Measurements from ENCODE around the gene SLC39A2. TPM values are rescaled to one million over a fixed set of nuclear protein-coding genes. Genes with fewer than 3 reads are reported as not detected.

SLC39A2 gene
- polyA plus RNA-seq, 1 of the 3 experiments (the other 2 are of a cell fraction): not detected

GRCh38 chr14:20996521-20996920 lies 2.6 kb upstream of the SLC39A2 start (continued):
- TF ChIP-seq REST (IDR thresholded peaks at IDR 0.05; ENCODE audit: low read depth, low read length): no peak
- TF ChIP-seq TEAD4 (IDR thresholded peaks at IDR 0.05; ENCODE audit: borderline replicate concordance, insufficient read depth): no peak
- no peak for TF ChIP-seq MAX (IDR thresholded peaks at IDR 0.05; ENCODE audit: low read depth)
- no peak for TF ChIP-seq RXRA (IDR thresholded peaks at IDR 0.05; ENCODE audit: borderline replicate concordance, low read depth)
- no peak for TF ChIP-seq NFIC (IDR thresholded peaks at IDR 0.05; ENCODE audit: borderline replicate concordance)
- no peak for TF ChIP-seq JUND (IDR thresholded peaks at IDR 0.05)
- no peak for TF ChIP-seq YY1 (IDR thresholded peaks at IDR 0.05; ENCODE audit: low read depth)
- TF ChIP-seq TAF1 (IDR thresholded peaks at IDR 0.05; ENCODE audit: borderline replicate concordance, low read depth, low read length): no peak
- TF ChIP-seq FOXJ3 (CRISPR knock-in tag; IDR thresholded peaks at IDR 0.05): no peak

GRCh38 chr14:20997115-20997514 lies 2.0 kb upstream of the SLC39A2 start:
- H3K9me2 ChIP-seq: no peaks in the 10 kb centered on the region
- ChIA-PET CTCF (interaction anchor here (0.7 to 8.8 kb wide), 8 partner anchors 14 to 557 kb away, joined by 3 to 54 read pairs (median 5); partner anchors contain the start of gene ARHGEF40), POLR2A (interaction anchor here (0.6 kb wide), 1 partner anchor 51 kb away, joined by 3 read pairs; no protein-coding TSS in a partner anchor)
- H3K4me1 ChIP-seq (ENCODE audit: control insufficient read depth in 1 of 2, insufficient read depth in 2 of 2, low read depth in 1 of 2, low read length in 1 of 2): no peaks in the 10 kb centered on the region; a peak in 1 of 4 replicates
- H3K79me2 ChIP-seq (ENCODE audit: insufficient read depth): peaks cover 8% of the 10 kb centered on the region; the same call in 1 of the 2 replicates
- H3K9me3 ChIP-seq: no peaks in the 10 kb centered on the region
- TF ChIP-seq CHD2 (IDR thresholded peaks at IDR 0.05; ENCODE audit: low read length, partially characterized antibody): no peak
- no peak for TF ChIP-seq SMC3 (IDR thresholded peaks at IDR 0.05; ENCODE audit: low read depth, low read length)
- TF ChIP-seq ELF1 (IDR thresholded peaks at IDR 0.05): no peak
- H3K4me2 ChIP-seq: no peak overlapping the region
- H3K9ac ChIP-seq: no peak overlapping the region
- peaks cover 9% of the 10 kb centered on the region for H3F3A ChIP-seq (replicated peaks; ENCODE audit: insufficient read depth)
- H4K20me1 ChIP-seq (ENCODE audit: insufficient read depth): no peaks in the 10 kb centered on the region
- 81% methylated on average over 4 of the region's 4 CpGs for WGBS (ENCODE audit: low lambda C conversion rate)
- no peak for DNase-seq
- H3K27me3 ChIP-seq (ENCODE audit: insufficient read depth): no peaks in the 10 kb centered on the region
- H3K27ac ChIP-seq (ENCODE audit: low read depth in 2 of 2, low read length in 1 of 2): no peak overlapping the region
- no peak overlapping the region for H2AFZ ChIP-seq (ENCODE audit: low read depth)
- H3K4me3 ChIP-seq (ENCODE audit: low read depth in 2 of 2, low read length in 1 of 2): no peak overlapping the region
- H3K36me3 ChIP-seq (replicated peaks in 1 of 2; ENCODE audit: control insufficient read depth in 1 of 2, insufficient read depth in 2 of 2, low read length in 1 of 2): peaks cover 28 to 50% of the 10 kb centered on the region in 2 experiments

GRCh38 chr14:20997564-20997963 lies 1.5 kb upstream of the SLC39A2 start:
- ChIA-PET CTCF (interaction anchor here (0.7 to 8.8 kb wide), 10 partner anchors 14 to 557 kb away, joined by 3 to 54 read pairs (median 5); partner anchors contain the start of gene ARHGEF40), POLR2A (interaction anchor here (0.6 kb wide), 1 partner anchor 50 kb away, joined by 3 read pairs; no protein-coding TSS in a partner anchor)
- DNase-seq: no peak
- Histone ChIP-seq H4K20me1 (ENCODE audit: insufficient read depth) (no peaks in the 10 kb centered on the region), H3K27ac (ENCODE audit: low read depth in 2 of 2, low read length in 1 of 2) (no peak overlapping the region), H3K36me3 (replicated peaks in 1 of 2; ENCODE audit: control insufficient read depth in 1 of 2, insufficient read depth in 2 of 2, low read length in 1 of 2) (peaks cover 23 to 46% of the 10 kb centered on the region in 2 experiments), H3K79me2 (ENCODE audit: insufficient read depth) (peaks cover 4% of the 10 kb centered on the region; the same call in 1 of the 2 replicates), H3K9ac (no peak overlapping the region), H3F3A (replicated peaks; ENCODE audit: insufficient read depth) (peaks cover 9% of the 10 kb centered on the region), H3K9me2 (no peaks in the 10 kb centered on the region), H3K27me3 (ENCODE audit: insufficient read depth) (no peaks in the 10 kb centered on the region), H3K4me3 (ENCODE audit: low read depth in 2 of 2, low read length in 1 of 2) (no peak overlapping the region), H2AFZ (ENCODE audit: low read depth) (no peak overlapping the region), H3K9me3 (no peaks in the 10 kb centered on the region), H3K4me1 (ENCODE audit: control insufficient read depth in 1 of 2, insufficient read depth in 2 of 2, low read depth in 1 of 2, low read length in 1 of 2) (no peaks in the 10 kb centered on the region; a peak in 1 of 4 replicates), H3K4me2 (no peak overlapping the region)
- 84% methylated on average over 6 of the region's 6 CpGs for WGBS (ENCODE audit: low lambda C conversion rate)
- TF ChIP-seq RCOR1 (IDR thresholded peaks at IDR 0.05; ENCODE audit: low read length) (no peak), NRF1 (IDR thresholded peaks at IDR 0.05; ENCODE audit: low read depth, low read length) (no peak), PBX3 (IDR thresholded peaks at IDR 0.05) (no peak), FOSL2 (IDR thresholded peaks at IDR 0.05; ENCODE audit: borderline replicate concordance, low read depth) (no peak), IRF3 (IDR thresholded peaks at IDR 0.05; ENCODE audit: low read depth, low read length) (no peak), USF1 (IDR thresholded peaks at IDR 0.05; ENCODE audit: borderline replicate concordance, low read depth) (no peak), NFIC (IDR thresholded peaks at IDR 0.05; ENCODE audit: borderline replicate concordance) (no peak), ELF1 (IDR thresholded peaks at IDR 0.05) (no peak), YY1 (IDR thresholded peaks at IDR 0.05; ENCODE audit: low read depth) (no peak), SMC3 (IDR thresholded peaks at IDR 0.05; ENCODE audit: low read depth, low read length) (no peak), RAD21 (IDR thresholded peaks at IDR 0.05; ENCODE audit: low read length) (no peak), EP300 (IDR thresholded peaks at IDR 0.05; ENCODE audit: borderline replicate concordance in 1 of 2, low read depth in 1 of 2, low read length in 1 of 2) (no peak), JUND (IDR thresholded peaks at IDR 0.05) (no peak)

All from SK-N-SH (cell line).